Neural cell (in vitro differentiated cells): Measurements from ENCODE around the gene CDCP2.

Experiments used
- CTCF ChIP-seq: fragments of 450-650 bp; IDR thresholded peaks from 2 replicates; pipeline ENCODE4 v1.5.1; 2014; ENCODE audit warnings: antibody characterized with exemption, mild to moderate bottlenecking, moderate library complexity; ENCODE audit not compliant: poor library complexity, severe bottlenecking
- EZH2 ChIP-seq: fragments of 200-600, 300-800 bp; shearing (Covaris generic), sonication (generic); IDR thresholded peaks from 2 replicates; pipeline ENCODE4 v1.6.1; 2014; ENCODE audit warnings: antibody characterized with exemption, low read length, borderline replicate concordance, mild to moderate bottlenecking; ENCODE audit not compliant: insufficient read depth, poor library complexity, severe bottlenecking
- POLR2AphosphoS5 ChIP-seq: IDR thresholded peaks from 2 replicates; pipeline ENCODE4 v1.6.1; 2012

- TF ChIP-seq EZH2 (no peak), CTCF (no peak), POLR2AphosphoS5 (no peak)
Measured at GRCh38 chr1:54091666-54092065, 61.1 kb downstream of the CDCP2 start.
